ENCODE measurements around the gene KATNBL1.

KATNBL1 gene, protein sequence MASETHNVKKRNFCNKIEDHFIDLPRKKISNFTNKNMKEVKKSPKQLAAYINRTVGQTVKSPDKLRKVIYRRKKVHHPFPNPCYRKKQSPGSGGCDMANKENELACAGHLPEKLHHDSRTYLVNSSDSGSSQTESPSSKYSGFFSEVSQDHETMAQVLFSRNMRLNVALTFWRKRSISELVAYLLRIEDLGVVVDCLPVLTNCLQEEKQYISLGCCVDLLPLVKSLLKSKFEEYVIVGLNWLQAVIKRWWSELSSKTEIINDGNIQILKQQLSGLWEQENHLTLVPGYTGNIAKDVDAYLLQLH

DNA sequence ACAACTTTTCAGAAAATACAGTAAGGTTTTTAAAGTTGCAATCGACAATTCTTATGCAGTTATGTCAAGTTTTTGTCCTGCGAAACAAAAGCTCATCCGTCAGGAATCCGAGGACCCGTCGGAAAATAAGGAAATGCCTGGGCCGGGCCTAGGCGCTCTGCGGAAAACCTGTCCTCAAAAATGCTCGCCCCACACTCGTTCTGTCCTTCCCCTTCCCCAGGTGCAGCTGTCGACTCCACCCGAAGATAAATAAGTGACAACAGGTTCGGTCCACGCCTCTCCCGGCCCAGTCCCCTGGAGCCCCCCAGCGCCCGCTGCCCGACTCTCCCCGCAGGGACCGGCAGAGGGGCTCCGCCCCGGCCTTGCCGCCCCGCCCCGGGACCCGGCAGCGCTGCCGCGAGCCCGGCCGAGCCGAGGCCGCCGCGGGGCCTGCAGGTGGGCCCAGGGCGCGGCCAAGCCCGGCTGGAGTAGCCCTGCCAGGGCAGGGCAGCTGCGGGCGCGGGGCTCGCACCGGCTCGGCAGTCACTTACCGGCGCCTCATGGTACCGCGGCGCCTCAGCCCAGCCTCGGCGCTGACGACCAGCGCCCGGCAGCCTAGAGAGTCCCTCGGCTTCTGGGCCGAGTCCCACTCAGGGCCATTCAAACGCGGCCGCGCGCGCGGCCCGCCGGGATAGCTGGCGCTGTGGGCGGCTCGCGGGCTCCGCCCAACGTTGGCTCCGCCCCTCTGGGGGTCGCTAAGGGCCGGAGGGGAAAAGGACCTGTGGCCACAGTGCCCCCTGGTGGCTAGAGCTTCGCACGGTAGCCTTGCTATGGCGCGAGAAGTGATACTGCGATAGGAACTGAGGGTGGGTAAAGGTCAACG, at the start of gene KATNBL1:
KATNBL1 (minus strand) TSS at position 676 of the 862 bp plus-strand sequence. CDS start 46,420 bp downstream, outside the sequence.
- DNase-seq, result peak; percentile 99

DNA sequence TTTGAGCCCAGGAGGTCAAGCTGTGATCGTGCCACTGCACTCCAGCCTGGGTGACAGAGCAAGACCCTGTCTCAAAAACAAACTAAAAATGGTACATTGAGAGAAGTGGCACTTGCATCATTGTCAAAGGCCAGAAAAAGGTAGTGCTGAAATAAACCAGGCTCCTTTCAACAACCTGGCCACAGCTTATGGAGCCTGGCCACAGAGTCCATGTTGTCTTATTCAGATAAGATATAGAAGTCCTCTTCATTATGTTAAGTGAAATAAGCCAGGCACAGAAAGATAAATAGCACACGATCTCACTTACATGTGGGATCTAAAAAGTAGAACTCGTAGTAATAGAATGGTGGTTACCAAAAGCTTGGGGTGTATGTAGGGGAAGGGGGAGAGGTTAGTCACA, 49.7 kb upstream of the KATNBL1 start:
- DNase-seq, result no peak

DNA sequence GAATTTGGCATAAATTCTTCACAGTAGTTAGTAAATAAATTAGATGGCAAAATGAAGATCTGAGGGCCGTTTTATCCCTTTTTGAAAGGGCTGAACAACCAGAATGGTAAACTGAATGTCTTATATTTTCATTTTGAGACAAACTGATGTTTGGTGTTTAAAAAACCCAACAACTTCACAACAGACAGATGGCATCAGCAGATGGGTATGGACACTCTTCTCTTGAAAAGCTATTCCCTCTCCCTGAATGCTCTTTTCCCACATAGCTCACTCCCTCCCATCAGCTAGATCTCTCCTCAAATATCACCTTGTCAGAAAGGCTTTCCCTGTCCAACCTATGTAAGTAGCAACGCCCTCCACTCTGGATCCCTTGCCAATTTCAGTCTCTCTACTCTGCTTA, 48.3 kb upstream of the KATNBL1 start:
- DNase-seq, result no peak

DNA sequence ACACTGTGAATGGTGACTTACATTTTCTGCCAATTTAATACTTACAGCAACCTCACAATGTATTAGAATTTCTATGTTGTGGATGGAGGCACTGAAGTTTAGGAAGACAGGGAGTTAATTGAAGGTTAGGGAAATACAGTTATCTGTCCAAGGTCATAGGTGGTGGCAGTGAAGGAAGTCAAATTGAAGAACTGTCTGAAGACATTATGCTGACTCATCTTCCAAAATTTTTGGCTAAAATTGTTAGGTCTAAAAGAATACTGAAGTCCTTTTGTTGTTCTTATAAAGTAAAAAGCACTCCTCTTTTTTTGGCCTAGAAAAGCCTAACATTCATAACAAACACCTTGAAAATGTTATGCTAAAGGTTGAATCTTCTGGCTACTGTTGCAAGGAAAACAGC, 42.6 kb upstream of the KATNBL1 start:
- no peak for DNase-seq

DNA sequence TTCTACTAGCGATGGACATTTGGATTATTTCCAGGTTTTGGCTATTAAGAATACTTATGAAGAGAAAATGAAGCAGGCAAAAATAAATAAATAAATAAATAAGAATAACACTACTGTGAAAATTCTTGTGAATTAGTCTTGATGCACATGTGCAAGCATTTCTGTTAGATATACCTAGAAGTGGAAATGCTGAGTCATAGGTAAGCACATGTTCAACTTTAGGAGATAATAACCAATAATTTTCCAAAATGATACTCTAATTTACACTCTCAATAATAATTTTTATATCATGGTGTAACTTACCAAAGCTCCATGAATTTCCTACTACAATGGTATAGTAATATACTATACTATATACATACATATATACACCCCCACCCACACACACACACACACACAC, 38.3 kb upstream of the KATNBL1 start:
- DNase-seq, result no peak

DNA sequence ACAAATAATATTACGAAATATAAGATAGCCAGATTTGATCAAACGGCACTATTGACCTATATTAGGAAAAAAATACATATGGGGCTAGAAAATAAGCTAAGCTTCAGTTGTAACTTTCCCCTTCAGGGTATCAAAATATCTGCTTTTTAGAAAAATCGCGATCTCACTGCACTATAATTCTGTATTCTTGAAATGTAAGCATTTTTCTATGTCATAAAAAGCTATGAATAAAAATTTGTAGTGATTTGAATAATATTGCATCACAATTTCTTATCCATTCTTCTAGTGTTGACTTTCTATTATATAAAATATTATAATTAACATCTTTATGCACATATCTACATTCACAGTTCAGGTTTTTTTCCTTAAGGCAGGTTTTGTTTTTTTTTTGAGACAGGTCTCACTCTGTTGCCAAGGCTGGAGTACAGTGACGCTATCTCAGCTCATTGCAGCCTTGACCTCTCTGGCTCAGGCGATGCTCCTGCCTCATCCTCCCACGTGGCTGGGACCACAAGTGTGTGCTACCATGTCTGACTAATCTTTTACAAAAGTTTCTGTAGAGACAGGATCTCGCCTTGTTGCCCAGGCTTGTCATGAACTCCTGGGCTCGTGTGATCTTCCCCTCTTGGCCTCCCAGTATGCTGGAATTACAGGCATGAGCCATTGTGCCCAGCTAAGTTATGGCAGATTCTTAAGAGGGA, 36.5 kb upstream of the KATNBL1 start:
- no peak for DNase-seq

DNA sequence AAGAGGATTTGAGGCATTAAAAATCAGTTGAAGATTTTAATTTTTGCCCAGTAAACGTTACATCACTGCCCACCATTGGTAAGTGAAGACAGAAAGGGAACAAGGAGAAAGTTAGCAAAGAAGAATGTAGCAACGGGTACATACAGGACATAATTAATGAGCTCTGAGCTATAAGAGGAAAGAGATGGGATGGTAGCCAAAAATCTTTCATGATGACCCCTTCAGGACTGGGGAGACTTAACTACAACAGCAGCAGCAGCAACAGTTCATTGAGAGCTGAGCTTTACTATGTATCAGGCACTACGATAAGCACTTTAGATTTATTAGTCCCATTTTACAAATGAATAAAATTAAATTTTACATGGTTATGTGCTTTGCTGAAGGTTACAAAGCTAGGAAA, 33.3 kb upstream of the KATNBL1 start:
- no peak for DNase-seq

DNA sequence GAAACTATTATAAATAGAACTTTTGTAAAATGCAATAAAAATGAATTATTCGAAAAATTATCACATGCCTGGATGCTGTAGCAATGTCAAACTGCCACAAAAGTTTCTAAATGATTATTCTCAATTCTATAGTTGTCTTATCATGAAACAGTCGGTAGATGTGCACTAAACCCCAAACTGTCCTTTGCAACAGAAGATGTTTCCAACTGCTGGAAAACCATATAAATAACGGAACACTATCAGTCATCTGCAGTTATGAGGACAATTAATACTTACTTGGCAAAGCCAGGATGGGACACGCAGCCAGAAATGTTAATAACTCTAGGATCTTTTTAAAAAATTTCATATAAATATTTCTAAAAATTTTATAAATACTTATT, 32.4 kb upstream of the KATNBL1 start:
- DNase-seq, result no peak

DNA sequence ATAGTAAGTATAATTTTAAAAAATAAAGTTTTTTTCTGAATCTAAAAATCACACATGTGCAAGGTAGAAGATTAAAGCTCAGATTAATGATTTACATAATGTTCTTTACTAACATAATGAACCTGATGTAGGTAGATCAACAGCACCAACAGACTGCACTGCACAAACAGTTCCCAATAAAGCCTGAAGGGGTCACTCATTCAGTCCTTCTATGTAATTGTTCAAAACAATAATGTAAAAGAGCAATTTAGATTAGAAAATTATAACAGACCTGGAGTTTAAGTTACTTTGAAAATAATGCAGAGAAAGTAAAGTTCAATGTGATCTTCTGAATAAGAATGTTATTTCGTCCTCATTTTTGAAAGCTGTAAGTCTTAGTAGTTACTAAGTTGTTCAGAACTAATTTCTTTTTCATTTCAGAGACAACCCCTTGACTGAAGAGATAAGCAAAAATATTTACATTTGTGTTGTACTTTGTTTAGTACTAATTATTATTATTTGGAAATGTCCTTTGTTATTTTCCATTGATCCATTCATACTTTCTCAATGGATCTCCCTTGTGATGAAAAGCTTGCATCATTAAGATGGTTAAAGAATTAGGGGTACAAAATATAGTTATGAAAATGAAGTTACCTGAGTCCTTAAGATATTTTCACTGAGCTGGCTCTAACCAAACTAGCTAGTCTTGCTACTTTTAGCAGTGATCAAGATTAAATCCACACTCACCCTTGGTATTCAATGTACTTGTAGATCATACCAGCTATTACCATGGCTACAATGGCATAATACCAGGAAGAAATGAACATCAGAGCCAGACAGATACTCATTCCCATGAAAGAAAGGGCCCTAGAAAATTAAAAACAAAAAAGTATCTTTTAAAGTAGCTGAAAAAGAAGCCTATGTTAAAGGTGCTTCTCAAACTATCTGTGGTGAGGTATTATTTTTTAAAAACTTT, 31.8 kb upstream of the KATNBL1 start:
- DNase-seq, result no peak

DNA sequence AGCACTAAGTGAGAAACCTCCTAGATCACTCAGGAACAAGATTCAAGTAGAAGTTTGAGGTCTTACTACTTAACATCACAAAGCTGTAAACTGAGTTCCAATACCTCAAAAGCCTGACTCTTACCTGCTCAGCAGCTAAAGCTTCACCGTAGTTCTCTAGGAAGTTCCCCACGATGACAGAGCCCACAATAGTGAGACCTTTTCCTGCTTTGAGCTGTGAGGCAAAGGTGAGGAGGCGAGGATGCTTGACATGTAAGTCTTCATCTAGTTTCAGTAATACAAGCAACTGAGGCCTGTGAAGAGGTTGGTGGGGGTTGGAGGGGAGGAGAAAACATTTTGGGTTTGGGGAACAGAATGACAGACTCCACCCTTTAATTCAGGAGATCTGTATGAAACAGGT, 30.6 kb upstream of the KATNBL1 start:
- no peak for DNase-seq

DNA sequence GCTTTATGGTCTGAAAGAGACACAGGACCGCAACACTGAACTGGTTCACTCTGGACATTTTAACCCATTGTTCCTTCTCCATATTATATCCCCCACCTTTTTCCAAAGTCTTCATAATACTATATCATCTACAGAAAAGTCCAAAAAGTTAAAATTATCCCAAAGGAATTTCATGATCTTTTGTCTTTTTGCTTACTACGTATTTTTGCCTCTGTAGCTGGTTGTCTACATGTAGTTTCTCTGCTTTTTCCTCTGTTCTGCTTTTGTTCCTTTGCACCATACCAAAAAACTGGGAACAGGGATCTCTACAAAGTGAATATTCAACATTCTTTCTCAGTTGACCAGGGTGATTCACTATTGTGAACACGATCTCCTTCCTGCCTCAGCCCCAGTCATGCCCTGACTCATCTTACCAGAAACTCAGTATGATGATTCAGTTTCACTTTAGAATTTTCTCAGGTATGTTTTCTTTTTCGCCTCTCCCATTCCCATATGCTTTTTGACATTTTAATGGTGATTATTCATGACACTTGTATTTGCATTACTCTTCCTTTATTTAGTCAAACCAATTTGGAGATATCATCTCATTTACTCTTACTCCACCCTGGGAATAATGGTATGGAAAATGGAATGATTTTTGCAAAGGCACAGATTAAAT, 29.4 kb upstream of the KATNBL1 start:
- DNase-seq, result peak; percentile 39 to 52

DNA sequence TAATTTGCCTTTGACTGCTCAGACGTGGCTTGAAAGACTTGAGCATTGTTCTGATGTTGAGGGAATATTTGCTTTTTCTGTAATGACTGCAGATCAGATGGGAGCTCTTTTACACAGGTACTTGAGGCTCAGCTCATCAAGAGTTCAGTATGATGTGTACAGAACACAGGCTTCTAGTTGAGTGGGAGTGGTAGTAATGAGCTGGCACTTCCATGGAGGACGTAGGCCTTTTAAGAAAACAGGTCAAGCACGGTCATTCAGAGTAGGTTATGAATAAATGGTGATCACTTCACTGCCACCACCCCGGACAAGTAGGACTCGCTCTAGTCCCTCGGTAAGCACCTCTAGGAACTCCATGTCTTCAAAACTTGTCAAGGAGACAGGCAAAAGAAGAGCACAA, 23.7 kb upstream of the KATNBL1 start:
- no peak for DNase-seq

DNA sequence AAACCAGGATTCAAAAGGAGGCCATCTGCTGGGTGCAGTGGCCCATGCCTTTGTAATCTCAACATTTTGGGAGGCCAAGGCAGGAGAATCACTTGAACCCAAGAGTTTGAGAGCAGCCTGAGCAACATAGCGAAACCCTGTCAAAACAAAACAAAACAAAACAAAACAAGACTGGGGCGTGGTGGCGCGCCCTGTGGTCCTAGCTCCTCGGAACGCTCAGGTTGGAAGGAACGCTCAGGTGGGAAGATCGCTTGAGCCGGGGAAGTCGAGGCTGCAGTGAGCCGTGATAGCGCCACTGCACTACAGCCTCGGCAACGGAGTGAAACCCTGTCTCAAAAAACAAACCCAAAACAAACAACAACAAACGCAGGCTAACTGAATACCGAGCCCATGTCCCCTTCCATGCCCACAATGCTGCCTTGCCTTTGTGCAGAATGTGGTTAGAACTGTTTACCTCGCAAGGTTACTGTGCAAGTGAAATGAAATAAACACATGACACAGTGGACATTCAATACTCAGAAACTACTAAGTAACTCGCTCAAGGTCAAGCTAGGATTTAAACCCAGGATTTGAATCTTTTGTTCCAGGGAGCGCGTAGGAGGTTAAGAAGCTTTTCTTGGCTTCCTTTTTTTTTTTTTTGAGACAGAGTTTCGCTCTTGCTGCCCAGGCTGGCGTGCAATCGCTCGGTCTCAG, 14.2 kb upstream of the KATNBL1 start:
- DNase-seq, result no peak

DNA sequence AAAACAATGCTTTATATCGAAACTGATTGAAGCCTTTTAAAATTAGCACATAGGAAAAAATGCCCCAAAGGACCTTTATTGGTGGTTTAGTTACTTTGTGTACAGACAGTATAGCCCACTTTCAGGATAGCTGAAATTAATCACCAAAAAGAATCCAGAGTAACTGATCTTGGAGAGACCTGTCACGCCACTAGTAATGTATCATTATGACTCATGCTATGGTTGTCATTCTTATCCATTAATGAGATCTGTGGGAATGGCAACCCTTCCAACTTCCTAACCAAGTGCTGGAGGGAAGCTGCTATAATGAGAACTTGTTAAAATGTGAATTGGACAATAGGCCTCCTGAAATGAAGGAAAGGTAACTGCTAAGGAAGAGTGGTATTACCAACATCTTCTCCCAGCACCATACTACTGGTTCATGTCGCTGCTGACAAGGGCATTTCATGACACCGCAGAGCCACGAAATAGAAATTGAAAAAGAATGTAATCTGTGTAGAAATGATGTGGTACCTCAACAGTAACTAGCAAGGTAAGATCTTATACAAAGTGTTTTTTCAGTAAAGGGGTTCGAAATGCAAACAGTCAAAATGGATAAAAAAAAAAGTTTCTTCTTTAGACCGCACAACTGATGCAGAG, 7.8 kb upstream of the KATNBL1 start:
- no peak for DNase-seq

DNA sequence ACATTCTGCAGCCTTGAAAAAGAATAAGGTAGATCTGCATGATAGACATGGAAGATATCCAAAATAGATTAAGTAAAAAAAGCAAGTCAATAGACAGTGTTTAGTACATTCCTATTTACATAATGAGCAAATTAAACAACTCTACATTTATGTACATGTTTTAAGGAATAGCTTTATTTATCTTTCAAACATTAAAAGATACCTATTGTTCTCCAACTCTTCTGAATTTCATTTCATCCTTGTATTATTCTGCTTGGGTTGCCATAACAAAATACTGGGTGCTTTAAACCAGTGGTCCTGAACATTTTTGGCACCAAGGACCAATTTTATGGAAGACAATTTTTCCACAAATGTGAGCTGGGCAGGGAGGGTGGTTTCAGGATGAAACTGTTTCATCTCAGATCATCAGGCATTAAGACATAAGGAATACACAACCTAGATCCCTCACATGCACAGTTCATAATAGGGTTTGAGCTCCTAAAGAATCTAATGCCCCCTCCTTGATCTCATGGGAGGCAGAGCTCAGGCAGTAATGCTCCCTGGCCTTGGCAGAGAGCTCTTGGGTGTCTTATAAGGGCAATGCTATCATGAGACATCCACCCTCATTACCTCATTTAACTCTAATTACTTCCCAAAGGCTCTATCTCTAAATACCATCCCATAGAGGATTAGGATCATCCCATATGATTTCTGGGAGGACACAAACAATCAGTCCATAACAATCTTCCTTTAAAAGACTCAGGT, 6.8 kb upstream of the KATNBL1 start:
- no peak for DNase-seq

DNA sequence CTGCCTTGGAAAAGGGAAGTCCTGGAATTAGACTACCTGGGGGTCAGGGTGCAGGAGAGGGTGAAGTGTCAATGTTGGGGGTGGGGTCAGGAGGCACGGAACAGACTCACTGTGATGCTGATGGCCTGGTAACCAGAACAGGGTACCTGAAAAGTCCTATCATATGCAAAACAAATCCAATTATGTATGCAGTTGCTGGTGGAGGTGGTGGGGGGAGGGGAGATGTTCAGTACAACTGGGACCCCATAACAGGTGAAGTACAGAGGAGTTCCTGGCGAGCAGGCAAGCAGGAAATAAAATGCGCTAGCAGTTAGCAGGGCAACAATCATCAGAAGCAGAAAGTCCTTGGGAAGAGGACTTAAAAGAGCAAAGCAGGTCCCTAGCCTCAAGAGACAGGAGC, 4.2 kb upstream of the KATNBL1 start:
- DNase-seq, result no peak

DNA sequence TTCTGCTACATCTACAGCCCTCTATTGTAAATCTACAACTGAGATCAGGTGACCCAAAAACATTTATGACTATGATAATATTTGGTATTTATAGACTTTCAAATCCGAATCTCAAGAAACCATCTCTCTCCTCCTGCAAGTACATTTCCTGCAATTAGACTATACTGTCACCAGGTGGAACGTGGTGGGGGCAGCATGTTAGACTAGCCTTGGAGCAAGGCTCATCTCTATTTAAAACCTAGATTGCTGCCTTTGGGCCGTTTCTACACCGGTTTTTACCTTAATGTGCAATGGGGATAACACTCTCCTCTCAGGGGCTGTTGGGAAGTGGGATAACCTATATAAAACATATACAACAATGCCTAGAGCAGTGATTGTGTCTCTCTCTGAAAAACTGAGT, 3.8 kb upstream of the KATNBL1 start:
- no peak for DNase-seq

DNA sequence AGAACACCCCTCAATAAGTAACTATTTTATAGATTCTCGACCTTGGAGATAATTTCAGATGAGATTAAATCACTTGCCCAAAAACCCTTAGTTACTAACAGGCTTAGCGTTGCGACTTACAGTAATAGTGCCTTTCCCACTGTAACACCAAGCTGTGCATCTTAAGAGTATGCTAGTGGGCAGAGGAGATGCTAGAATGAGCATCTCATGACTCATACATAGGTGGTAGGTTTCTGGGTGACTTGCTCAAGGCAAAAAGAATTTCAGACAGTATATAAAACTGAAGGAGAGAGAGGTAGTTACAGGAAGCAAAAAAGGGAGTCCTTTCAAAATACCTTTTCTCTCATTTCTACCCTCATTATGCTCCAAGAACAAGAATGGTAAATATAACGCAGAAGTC, 3.9 kb downstream of the KATNBL1 start:
- no peak for DNase-seq

DNA sequence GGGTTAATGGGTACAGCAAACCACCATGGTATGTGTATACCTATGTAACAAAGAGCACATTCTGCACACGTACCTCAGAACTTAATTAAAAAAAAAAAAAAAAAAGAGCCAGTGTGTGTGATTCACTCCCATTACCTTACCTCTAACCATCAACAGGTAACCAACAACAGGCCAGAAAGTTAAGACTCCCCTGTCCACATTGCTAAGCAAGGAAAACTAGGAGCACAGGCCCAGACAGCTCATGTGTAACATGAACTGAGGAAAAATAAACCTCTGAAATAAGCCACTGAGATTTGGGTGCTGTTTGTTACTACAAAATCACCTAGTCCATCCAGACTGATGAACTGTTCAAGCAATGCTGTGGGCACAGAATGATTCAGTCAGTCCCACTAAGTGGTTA, 6.0 kb downstream of the KATNBL1 start:
- no peak for DNase-seq

DNA sequence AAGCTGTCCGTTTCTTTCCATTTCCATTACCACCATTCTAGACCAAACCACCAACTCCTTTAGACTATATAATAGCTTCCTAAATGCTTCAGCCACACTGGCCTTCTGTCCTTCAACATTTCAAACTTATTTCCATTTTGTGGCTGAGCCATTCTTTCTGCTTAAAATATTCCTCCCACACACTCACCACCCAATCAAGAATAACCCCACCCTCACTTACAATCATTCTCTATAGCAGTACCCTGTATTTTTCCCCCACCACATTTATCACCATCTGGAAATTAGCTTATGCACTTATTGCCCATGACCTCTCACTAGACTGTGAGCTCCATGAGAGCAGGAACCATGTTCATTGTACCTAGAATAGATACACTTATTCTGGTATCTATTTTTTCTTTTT, 6.6 kb downstream of the KATNBL1 start:
- no peak for DNase-seq

Measured in stimulated activated CD4-positive, alpha-beta T cell treated with anti-CD3 and anti-CD28 coated beads, Interleukin-2, amount 100 ng/mL, for 24 hours (primary cell).